ENCODE data around the gene TMPRSS3.

DNA sequence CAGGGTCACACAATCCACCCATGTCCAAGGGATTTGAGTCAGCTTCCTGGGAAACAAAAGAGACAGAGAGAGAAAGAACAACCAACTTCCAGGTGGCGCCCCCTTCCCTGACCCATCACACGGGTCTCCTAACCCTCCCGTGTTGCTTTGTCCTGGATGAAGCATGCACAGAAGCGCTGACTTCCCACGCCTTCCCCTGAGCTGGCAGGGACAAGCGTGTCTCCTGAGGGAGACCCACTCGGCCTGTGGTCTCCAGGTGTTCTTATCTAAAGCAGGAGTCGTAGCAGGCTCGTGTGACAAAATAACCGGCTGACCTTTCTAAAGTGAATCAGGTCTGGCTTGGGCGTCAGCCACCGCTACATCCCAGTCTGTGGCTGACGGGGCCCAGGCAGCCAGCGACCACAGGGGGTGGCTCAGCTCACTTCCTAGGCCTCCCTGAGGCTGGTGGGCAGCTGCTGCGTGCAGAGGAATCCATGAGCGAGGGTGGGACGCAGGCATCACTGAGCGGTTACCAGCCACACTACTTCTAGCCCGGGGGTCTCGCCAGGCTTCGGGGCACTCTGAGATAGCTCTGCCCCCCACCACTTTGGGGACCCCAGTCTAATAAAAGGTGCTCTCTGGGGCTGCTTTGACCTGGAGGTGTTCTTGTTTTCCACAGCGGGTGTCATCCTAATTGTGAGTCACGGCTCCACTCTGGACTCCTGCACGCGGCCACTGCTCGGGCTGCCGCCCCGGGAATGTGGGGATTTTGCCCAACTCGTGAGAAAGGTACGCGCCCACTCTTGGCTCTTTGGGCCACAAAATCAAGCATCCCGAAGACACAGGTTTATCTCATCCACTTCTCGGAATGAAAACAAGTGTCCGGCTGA, 48.3 kb upstream of the TMPRSS3 start:
- TF ChIP-seq, protein P1, sequence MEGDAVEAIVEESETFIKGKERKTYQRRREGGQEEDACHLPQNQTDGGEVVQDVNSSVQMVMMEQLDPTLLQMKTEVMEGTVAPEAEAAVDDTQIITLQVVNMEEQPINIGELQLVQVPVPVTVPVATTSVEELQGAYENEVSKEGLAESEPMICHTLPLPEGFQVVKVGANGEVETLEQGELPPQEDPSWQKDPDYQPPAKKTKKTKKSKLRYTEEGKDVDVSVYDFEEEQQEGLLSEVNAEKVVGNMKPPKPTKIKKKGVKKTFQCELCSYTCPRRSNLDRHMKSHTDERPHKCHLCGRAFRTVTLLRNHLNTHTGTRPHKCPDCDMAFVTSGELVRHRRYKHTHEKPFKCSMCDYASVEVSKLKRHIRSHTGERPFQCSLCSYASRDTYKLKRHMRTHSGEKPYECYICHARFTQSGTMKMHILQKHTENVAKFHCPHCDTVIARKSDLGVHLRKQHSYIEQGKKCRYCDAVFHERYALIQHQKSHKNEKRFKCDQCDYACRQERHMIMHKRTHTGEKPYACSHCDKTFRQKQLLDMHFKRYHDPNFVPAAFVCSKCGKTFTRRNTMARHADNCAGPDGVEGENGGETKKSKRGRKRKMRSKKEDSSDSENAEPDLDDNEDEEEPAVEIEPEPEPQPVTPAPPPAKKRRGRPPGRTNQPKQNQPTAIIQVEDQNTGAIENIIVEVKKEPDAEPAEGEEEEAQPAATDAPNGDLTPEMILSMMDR (IDR thresholded peaks at IDR 0.05): no peak
- TF ChIP-seq EZH2 (IDR thresholded peaks at IDR 0.05): no peak

Data from neural progenitor cell (in vitro differentiated cells).